ENCODE results near the gene DENND2C.
"Not testable (repeated sequence)": the region's sequence is repeated elsewhere in the genome, so short reads cannot be mapped to it uniquely, and the experiment has no call there.

The DENND2C gene

DNA sequence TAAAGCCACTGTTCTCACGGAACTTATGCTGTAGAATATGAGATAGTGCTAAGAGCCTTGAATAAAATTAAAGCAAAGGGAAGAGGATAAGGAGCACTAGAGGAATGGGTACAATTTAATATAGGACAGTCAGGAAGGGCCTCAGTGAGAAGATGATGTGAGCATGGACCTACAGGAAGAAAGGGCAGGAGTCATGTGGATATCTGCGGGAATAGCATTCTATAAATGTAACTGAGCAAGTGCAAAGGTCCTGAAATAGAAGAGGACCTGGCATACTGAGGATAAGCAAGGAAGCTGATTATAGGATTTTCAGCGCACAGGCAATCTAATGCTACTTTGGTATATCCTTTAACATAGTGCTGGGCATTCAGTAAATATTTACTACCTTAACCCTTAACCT lies 75.8 kb downstream of the DENND2C start:
- no peak for DNase-seq

- no peak for DNase-seq
These were observed 80.7 kb downstream of the DENND2C start for GRCh38 chr1:114589122-114589521.

- no peak for DNase-seq
These were observed 81.6 kb downstream of the DENND2C start for GRCh38 chr1:114588196-114588689.

- DNase-seq = no peak
These were observed 82.5 kb downstream of the DENND2C start for GRCh38 chr1:114587203-114587991.

- DNase-seq = no peak
These were observed 83.3 kb downstream of the DENND2C start for GRCh38 chr1:114586513-114587047.

- peak; percentile 46 for DNase-seq
These were observed 84.6 kb downstream of the DENND2C start for GRCh38 chr1:114585231-114585630.

- peak; percentile 98 for DNase-seq
These were observed 88.2 kb downstream of the DENND2C start, which contains the start of gene BCAS2 for GRCh38 chr1:114581335-114582287. Gene BCAS2, minus strand, starts transcription at chr1:114581615. Its CDS starts 24 bp downstream, at chr1:114581591.

DNA sequence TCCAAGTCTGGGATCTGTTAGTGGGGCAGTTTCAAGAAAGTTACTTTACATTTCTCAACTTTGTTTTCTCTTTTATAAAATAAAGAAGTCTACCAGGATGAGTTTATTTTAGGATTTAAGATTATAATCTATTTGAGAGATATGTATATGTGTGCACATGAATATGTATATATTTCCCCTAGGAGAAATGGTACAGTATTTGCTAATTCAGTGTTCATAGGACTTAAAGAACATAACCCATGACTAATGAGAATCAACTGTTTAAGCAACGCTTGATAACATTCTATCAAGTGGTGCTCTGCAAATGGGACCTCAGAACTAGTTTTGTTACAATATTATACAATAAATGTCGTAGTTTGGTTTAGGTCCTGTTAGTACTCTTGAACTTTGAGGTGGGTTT lies 95.5 kb downstream of the DENND2C start:
- no peak for DNase-seq

DNA sequence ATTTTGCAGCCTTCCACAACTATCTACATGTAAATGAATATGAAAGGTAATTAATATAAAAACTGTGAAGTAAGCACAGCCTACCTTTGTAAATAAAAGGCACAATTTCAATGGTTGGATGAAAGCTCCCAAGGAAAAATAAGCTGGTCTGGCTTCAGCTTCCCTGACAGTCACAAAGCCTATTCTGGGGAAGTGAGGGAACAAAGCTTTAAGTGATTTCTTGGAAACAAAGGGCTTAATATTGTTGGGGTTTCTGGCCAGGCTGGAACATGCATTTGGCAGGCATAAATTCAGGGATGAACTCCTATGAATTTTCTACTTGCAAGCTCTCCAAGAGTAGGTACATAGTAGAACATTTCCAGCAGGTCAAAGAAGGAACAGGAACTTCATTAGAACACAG lies 105.7 kb downstream of the DENND2C start:
- no peak for DNase-seq

- DNase-seq = not testable (repeated sequence)
These were observed 106.8 kb downstream of the DENND2C start for GRCh38 chr1:114562978-114563510.

GRCh38 chr1:114561333-114561732 lies 108.5 kb downstream of the DENND2C start:
- no peak for DNase-seq

DNA sequence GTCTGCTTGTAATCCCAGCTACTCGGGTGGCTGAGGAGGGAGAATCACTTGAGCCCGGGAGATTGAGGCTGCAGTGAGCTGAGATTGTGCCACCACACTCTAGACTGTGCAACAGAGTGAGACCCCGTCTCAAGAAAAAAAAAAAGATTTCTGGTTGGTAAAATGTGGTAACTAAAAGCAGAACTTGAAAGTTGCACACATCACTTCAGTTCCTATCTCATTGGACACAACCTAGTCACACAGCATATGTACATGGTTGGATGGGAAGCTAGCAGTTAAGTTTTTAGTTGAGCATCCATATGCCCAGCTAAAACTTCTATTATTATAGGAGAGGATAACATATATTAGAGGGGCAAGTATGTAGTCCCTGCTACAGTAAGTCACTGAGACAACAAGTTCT lies 110.5 kb downstream of the DENND2C start:
- no peak for DNase-seq

- no peak for DNase-seq
These were observed 111.3 kb downstream of the DENND2C start for GRCh38 chr1:114558544-114558943.

DNA sequence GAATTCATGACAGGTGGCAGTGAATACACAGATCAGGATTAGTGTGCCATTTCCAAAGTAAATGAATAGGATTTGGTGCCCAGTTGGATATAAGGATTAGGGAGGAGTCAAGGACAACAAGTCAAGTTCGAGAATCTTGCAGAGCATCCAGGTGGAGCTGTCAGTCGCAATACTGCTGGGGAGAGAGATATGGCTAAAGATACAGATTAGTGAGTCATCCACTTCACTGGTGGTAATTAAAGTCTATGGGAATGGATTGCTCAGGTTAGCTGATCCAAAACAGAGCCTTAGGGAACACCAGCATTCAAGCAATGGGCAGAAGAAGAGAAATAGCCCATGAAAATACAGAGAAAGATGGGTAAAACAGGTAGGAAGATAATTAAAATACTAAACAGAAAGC lies 115.3 kb downstream of the DENND2C start:
- DNase-seq = no peak

DNA sequence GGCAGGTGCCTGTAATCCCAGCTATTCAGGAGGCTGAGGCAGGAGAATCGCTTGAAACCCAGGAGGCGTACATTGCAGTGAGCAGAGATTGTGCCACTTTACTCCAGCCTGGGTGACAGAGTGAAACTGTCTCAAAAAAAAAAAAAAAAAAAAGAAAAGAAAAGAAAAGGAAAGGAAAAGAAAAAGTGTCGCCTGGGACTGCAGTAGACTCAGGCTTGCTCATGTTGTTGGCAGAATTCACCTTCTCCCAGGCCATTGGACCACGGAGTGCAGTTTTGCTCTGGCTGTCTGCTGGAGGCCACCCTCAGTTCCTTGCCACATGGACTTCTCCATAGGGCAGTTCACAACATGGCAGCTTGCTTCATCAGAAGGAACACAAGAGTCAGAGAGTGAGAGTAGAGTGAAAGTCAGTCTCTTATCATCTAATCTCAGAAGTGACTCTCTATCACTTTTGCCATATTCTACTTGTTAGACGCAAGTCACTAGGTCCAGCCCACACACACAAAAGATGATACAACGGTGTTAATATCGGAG lies 117.7 kb downstream of the DENND2C start:
- no peak for DNase-seq

- no peak for DNase-seq
These were observed 118.4 kb downstream of the DENND2C start for GRCh38 chr1:114551400-114551799.

GRCh38 chr1:114550336-114550735 lies 119.5 kb downstream of the DENND2C start:
- no peak for DNase-seq

- DNase-seq = no peak
These were observed 120.7 kb downstream of the DENND2C start for GRCh38 chr1:114549137-114549536.

DNA sequence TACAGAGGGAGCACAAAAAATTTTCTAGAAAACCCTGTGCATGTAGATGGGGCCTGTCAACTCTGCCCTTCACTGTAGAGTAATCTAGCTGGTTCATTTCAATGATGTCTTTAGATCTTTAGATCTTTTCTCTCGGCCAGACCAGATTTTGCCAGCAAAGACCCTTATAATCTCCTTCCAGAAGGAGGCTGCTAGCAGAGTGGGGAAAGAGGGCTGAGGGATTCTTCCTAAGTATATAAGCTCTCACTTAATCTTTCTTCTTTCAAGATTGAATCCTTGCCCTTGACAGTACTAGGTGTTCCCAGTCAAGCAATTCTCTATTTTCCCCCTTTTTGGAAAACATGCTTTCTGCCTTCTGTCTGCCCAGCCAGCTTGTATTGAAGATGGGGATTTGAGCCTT lies 122.8 kb downstream of the DENND2C start:
- no peak for DNase-seq

GRCh38 chr1:114545796-114546195 lies 124.1 kb downstream of the DENND2C start:
- no peak for DNase-seq

DNA sequence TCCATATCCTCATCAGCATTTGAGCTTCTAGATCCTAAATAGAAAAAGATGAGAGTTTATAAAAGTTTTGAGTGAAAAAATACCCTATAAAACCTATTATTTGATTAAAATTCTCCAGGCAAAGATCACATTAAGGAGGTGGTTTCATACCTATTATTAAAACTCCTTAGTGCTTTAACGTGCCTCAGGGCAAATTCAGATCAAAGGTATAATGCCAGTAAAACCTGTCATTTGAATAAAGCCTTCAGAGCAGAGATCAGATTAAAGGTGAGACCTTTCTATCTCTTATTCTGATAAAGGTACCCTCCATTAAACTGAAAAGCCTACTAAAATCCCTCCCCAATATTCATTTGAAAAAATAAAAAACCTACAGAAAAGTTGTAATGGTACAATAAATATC lies 124.5 kb downstream of the DENND2C start:
- no peak for DNase-seq

DNA sequence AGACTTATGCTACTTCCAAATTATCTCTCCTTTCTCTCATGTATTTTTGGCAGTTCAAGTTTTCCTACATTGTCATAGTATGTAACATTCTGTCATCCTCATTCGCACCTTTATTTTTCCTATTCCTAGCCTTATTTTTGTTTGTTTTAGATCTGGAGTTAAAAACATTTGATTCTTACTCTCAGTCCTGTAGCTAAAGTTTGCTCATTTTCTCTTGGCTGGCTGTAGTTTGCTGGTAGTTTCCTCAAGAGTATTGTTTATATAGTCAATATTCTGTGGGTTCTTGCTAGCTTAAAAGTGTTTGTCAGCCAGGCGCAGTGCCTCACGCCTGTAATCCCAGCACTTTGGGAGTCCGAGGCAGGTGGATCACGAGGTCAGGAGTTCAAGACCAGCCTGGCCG lies 129.0 kb downstream of the DENND2C start:
- no peak for DNase-seq

DNA sequence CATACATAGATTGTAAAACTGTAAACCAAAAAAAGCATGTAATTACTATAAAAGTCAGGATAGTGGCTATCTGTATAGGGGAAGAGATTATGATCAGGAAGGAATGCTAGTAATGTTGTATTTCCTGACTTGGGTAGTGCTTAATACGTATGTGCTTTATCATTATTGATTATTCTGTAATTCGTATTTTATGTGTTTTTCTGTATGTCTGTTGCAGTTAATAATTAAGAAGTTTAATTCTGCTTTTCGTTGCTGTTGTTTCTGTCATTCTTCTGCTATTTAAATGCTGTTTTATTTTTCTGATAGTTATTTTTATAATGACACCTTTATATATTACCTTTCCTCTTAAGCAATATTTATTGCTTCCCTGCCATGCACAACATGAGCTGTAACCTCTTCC lies 129.6 kb downstream of the DENND2C start:
- DNase-seq = no peak
